GM08714 (cell line): ENCODE data around the gene FUT7.
"Not testable (repeated sequence)": the region's sequence is repeated elsewhere in the genome, so short reads cannot be mapped to it uniquely, and the experiment has no call there.

Experiments used
- H3K4me3 ChIP-seq: fragments of 200-500 bp; sonication (Bioruptor generic); 2 replicates; pipeline ENCODE4 v1.5.1; 2014; ENCODE audit warnings: mild to moderate bottlenecking, low read length, inconsistent platforms
- ZNF274 ChIP-seq: IDR thresholded peaks from 2 replicates; pipeline ENCODE4 v1.6.1; 2012; ENCODE audit warnings: mild to moderate bottlenecking, low read depth, low read length

The FUT7 gene

GRCh38 chr9:137015540-137015930 is 16.4 kb downstream of the FUT7 start:
- H3K4me3 ChIP-seq: no peak overlapping the region
- TF ChIP-seq ZNF274: no peak

GRCh38 chr9:137014776-137015539 is 16.9 kb downstream of the FUT7 start:
- TF ChIP-seq ZNF274: no peak
- H3K4me3 ChIP-seq: no peak overlapping the region

DNA sequence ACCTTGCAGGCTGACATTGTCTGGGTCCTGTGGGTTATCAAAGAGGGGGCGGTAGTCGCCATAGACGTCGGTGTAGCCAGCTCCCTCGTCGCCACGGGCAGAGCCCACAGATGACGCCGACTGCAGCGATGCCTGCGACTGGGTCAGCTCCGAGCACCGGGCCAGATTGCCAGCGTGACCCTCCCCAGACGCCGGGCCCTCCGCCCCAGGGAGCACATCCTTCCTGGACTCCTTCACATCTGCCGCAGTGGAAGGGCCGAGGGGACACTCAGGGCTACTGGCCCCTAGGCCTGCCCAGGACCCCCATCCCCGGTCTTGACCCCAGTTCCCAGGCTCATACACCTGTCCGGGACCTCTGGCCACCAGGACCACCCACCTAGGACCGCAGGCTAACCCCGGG is 17.7 kb downstream of the FUT7 start:
- H3K4me3 ChIP-seq: no peak overlapping the region
- no peak for TF ChIP-seq ZNF274

DNA sequence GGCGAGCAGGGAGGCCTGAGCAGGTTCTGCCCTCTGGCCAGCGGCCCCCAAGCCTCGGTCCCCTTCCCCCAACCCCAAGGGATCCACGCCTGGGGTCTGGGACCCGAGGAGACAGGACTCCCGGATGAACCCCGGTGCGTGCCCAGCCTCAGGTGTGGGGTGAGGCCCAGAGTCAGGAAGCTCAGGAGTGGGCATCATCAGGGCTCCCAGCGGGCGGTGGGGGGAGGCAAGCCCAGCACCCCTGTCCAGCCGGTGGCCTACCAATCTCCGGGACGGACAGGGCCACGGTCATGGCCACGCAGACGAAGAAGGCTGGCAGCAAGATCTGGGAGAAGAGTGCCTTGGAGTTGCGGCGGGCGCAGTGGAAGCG is 18.3 kb downstream of the FUT7 start:
- TF ChIP-seq ZNF274: no peak
- H3K4me3 ChIP-seq: no peak overlapping the region

- TF ChIP-seq ZNF274: no peak
Measured at GRCh38 chr9:137012694-137013570, 19.0 kb downstream of the FUT7 start.

DNA sequence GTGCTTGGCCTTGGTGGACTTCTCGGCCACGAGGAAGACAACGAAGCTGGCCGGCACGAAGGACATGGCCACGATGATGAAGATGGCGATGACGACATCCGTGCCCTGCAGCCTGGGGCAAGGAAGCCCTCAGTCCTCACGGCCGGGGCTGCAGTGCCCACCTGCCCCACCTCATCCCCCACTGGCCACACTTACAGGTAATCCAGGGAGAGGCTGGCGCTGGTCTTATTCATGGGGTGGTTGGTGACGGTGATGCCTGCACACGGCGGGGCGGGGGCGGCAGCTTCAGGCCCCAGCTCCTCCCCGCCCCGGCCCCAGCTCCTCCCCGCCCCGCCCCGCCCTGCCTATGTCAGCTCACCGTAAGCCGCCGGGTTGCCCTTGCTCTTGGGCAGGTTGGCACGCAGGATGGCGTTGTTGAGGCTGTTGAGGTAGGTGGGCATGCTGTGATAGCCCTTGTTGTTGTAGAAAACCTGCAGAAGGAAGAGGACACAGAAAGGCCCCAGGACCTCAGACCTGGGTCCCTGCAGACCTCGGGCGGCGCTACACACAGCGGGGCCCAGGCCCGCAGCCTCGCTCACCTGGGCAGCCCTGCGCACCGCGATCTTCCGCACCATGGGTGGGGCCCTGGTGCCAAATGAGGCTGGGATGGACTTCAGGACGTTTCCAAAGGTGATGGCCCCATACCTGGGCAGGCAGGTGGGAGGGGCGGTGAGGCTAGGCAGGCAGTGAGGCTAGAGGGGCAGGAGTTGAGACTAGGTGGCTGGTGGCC is 19.8 kb downstream of the FUT7 start:
- TF ChIP-seq ZNF274: no peak
- no peak overlapping the region for H3K4me3 ChIP-seq

More at GRCh38 chr9:137012694-137013570, 19.0 kb downstream of the FUT7 start:
- no peak overlapping the region for H3K4me3 ChIP-seq

GRCh38 chr9:137011156-137011555 is 20.7 kb downstream of the FUT7 start:
- H3K4me3 ChIP-seq: no peak overlapping the region
- no peak for TF ChIP-seq ZNF274

GRCh38 chr9:137009938-137010732 is 21.8 kb downstream of the FUT7 start:
- TF ChIP-seq ZNF274: no peak
- H3K4me3 ChIP-seq: no peak overlapping the region

DNA sequence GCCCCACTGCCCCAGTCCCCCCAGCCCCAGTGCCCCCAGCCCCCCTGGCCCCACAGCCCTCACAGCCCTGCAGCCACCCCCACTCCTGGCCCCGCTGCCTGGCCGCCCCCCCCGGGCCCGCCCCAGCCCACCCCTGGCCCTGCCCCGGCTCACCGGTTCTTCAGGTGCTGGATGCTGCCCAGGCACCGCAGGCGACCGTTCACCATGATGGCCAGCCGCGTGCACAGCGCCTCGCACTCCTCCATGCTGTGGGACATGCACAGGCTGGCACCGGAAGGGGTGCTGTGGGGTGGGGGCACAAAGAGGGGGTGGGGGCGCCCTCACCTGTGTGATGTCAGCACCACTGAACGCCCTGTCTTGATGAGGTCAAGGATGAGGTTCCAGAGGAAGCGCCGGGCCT is 22.7 kb downstream of the FUT7 start:
- no peak overlapping the region for H3K4me3 ChIP-seq
- TF ChIP-seq ZNF274: no peak

GRCh38 chr9:137008312-137008711 is 23.6 kb downstream of the FUT7 start:
- no peak overlapping the region for H3K4me3 ChIP-seq
- TF ChIP-seq ZNF274: no peak

- TF ChIP-seq ZNF274: no peak
- no peak overlapping the region for H3K4me3 ChIP-seq
Measured at GRCh38 chr9:137007816-137008270, 24.0 kb downstream of the FUT7 start.

DNA sequence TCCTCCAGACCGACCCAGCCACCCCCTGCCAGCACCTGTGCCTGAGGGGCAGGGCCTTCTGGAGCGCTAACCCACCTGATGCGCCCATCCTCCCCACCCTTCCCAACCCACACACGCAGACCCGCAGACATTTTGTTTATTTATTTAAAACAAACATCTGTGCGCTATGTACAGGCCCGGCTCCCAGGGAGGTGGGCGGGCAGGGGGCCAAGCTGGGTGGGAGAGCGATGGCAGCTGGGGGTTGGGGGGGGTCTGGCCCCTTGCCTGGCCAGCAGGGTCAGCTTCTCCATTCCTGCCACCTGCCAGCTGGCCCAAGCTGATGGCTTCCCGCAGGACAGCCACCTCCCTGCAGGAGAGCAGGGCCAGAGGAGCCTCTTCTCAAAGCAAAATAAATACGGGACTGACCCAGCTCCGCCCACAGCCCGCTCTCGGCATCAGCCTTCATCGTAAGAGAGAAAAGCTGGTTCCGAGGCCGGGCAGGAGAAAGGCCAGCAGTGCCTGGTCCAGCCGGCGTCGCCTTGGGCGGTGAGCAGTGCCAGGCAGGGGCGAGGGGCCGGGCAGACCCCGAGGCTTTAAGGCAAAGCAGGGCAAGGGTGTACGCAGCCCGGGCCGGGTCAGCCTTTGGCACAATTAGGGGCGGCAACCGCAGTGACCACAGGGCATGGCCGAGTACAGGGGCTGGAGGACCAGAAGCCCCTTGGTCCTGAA is 24.6 kb downstream of the FUT7 start:
- H3K4me3 ChIP-seq: no peak overlapping the region
- no peak for TF ChIP-seq ZNF274

GRCh38 chr9:137006116-137007003 is 25.5 kb downstream of the FUT7 start:
- no peak overlapping the region for H3K4me3 ChIP-seq
- TF ChIP-seq ZNF274: no peak

DNA sequence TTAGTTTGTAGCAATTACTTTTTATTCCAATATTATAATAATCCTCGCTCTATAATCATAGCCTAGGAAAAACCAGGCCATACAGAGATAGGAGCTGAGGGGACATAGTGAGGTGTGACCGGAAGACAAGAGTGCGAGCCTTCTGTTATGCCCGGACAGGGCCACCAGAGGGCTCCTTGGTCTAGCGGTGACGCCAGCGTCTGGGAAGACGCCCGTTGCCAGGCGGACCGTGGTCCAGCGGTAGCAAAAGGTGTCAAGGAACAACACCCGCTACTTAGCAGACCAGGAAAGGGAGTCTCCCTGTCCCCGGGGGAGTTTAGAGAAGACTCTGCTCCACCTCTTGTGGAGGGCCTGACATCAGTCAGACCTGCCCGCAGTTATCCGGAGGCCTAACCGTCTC is 27.6 kb downstream of the FUT7 start:
- not testable (repeated sequence) for H3K4me3 ChIP-seq
